GM21360 (cell line): ENCODE data around the gene BTK.
A peak's percentile ranks its signal among the peaks of the same experiment; 100 is the strongest.

Experiments
- ATAC-seq: cut with Tn5 transposase; IDR thresholded peaks from one replicate; pipeline ENCODE4 v1.9.1; 2021; ENCODE audit warnings: mild to moderate bottlenecking, moderate library complexity; ENCODE audit not compliant: unreplicated experiment

The BTK gene

GRCh38 chrX:101394372-101394771 is 8.4 kb upstream of the BTK start:
- no peak for ATAC-seq

GRCh38 chrX:101393530-101394305 is 7.7 kb upstream of the BTK start:
- ATAC-seq, result no peak

GRCh38 chrX:101391831-101392230 is 5.8 kb upstream of the BTK start:
- no peak for ATAC-seq

- ATAC-seq, result peak; percentile 78
Observed at GRCh38 chrX:101390664-101391525, 4.9 kb upstream of the BTK start, which contains the start of gene RPL36A. Gene RPL36A (plus strand): TSS chrX:101391011. CDS start chrX:101391044, 33 bp downstream.

GRCh38 chrX:101388604-101389003 is 2.6 kb upstream of the BTK start:
- ATAC-seq, result no peak

- ATAC-seq, result peak; percentile 0
Observed at GRCh38 chrX:101386542-101386885, 523 bp upstream of the BTK start.

- ATAC-seq, result no peak
Observed at GRCh38 chrX:101385026-101385684, 836 bp downstream of the BTK start.

GRCh38 chrX:101383679-101384205 is 2.2 kb downstream of the BTK start:
- ATAC-seq, result peak; percentile 73

GRCh38 chrX:101377547-101377946 is 8.4 kb downstream of the BTK start:
- ATAC-seq, result no peak

GRCh38 chrX:101370888-101371504 is 15.0 kb downstream of the BTK start:
- peak; percentile 65 for ATAC-seq

- ATAC-seq, result no peak
Observed at GRCh38 chrX:101369687-101370086, 16.3 kb downstream of the BTK start.

GRCh38 chrX:101368800-101369199 is 17.2 kb downstream of the BTK start:
- no peak for ATAC-seq

- ATAC-seq, result no peak
Observed at GRCh38 chrX:101365301-101365795, 20.6 kb downstream of the BTK start.

GRCh38 chrX:101362757-101363156 is 23.2 kb downstream of the BTK start:
- no peak for ATAC-seq

- no peak for ATAC-seq
Observed at GRCh38 chrX:101362116-101362515, 23.9 kb downstream of the BTK start.

GRCh38 chrX:101360390-101360789 is 25.6 kb downstream of the BTK start:
- ATAC-seq, result no peak

- no peak for ATAC-seq
Observed at GRCh38 chrX:101359966-101360365, 26.0 kb downstream of the BTK start.

- no peak for ATAC-seq
Observed at GRCh38 chrX:101357166-101357795, 28.7 kb downstream of the BTK start.

GRCh38 chrX:101349193-101349562 is 36.8 kb downstream of the BTK start:
- peak; percentile 3 for ATAC-seq
